ENCODE data around the gene MYLK.

Gene MYLK

DNA sequence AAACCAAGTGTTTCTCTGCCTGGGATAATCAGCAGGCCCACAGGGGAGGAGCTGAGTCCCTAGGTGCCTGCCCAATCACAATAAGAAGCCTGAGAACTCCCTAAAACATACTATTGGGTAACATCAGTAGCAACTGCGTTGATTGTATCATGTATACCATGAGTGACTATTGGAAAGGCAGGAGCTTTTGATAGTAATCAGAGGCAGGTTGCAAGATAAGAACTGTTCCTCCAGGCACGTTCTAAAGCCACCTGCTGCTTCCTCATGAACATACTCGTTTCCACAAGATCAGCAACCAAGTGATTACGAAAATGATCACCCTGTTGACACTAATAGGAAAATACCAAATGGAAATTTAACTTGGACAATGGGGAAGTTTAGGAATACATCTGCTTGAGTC is 6.7 kb downstream of the MYLK start:
- DNase-seq (ENCODE audit: extremely low read depth in 1 of 2, low read depth in 1 of 2), result no peak

DNA sequence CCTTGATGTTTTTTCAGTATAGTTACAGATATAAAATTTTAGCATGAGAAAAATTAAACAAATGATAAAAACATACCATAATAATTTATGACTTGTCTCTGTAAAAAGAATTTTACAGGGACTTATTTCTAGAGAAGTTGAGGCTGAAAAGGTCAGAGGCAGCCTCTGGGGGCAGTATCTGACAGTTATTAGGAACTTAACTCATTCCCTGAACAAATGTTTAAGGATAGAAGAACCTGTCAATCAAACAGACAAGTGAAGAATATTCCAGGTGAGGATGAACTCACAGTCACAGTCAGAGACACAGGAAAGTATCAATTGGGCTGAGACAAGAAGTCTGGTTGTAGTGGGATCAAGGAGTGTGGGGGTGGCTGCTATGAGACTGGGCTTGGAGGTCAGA is 7.3 kb downstream of the MYLK start:
- DNase-seq (ENCODE audit: extremely low read depth in 1 of 2, low read depth in 1 of 2), result no peak

DNA sequence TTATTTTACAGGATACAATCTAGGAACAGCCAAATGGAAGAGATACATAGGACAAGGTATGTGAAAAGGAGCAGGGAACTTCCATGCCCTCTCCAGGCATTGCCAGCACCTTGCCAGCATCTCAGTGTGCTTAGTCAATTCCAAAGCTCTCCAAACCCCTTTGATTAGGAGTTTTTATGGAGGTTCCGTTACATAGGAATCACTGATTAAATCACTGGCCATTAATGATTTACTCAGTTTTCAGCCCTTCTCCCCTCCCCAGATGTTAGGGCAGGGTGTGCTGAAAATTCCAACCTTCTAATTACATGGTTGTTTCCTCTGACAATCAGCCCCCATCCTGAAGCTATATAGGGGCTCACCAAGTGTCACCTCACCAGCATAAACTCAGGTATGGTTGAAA is 11.5 kb downstream of the MYLK start:
- DNase-seq (ENCODE audit: extremely low read depth in 1 of 2, low read depth in 1 of 2), result no peak

DNA sequence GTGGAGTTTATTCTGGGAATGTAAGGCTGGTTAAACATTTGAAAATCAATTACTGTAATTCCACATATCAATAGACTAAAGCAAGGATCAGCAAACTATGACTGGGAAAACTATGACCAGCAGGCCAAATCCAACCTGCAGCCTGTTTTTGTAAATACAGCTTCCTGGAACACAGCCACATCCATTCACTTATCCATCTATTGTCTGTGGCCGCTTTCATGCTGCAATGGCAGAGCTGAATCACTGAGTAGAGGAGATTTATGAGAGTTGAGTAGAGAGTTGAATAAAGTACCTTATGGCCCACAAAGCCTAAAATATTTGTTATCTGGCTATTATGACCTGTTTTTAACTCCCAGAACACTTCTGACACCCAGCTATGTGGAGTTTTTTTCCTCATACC is 12.2 kb downstream of the MYLK start:
- no peak for DNase-seq (ENCODE audit: extremely low read depth in 1 of 2, low read depth in 1 of 2)

DNA sequence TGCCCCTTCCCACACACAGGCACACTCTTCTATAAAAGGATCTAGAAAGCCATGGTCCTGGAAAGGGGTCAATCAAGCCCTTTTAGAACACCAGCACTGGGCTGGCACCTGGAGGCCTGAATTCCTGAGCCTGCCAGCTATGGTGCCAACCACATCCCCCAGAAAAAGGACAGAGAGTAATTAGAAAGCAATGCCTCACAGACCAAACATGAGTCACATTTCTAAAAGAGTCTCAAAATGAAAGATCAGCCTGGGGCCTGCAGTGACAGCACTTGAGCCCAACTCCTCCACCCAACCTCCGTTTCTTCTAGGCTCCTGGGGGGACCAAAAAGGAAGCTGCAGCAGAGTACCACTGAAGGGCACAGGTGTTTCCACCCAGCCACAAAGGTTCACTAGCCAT is 14.1 kb downstream of the MYLK start:
- DNase-seq (ENCODE audit: extremely low read depth in 1 of 2, low read depth in 1 of 2), result no peak

DNA sequence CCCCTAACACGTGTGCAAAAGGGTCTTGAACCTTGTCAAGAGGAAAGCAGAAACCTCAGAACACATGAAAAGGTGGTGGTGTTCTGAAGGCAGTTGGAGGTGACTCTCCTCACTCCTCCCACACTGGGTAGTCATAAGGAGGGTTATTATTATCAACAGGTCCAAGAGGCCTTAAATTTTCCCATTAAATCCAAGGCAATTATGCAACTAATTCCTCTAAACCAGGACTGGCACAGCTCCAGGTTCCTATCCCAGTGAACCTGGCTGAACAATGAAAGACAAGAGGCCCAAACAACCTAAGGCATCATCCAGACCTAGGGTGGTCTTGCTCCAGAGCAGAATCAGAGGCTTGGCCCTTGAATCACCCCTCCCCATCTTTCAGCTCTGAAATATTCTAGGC is 15.0 kb downstream of the MYLK start:
- no peak for DNase-seq (ENCODE audit: extremely low read depth in 1 of 2, low read depth in 1 of 2)

DNA sequence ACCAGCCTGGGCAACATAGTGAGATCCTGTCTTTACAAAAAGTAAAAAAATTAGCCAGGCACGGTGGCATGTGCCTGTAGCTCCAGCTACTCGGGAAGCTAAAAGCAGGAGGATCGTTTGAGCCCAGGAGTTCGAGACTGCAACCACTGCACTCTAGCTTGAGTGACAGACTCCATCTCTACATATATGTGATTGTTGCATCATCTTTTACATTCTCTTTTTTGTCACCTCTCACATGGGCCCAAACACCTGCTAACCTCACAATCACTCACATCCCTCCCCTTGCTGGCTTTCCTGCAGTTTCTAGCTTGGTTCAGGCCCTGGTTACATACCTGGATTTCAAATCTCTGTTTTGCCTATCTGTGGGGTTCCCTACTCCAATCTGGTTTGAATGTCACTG is 19.4 kb downstream of the MYLK start:
- DNase-seq (ENCODE audit: extremely low read depth in 1 of 2, low read depth in 1 of 2), result no peak

DNA sequence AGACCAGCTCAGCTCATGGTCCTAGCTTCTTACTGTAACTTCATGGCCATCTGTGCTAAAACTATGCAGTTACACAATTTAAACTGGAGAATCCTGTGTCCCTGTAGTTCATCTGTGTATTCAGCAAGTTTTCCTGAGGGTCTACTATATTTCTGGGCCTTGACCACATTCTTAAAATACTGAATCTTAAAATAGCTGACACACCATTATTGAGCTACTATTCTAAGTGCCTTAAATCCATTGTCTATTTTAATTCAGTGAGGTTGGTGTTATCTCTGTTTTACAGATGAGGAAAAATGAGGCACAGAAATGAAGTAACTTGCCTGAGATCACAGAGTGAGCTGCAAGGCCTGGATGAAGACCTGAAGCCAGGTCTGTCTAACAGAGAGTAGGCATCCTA is 22.0 kb downstream of the MYLK start:
- no peak for DNase-seq (ENCODE audit: extremely low read depth in 1 of 2, low read depth in 1 of 2)

DNA sequence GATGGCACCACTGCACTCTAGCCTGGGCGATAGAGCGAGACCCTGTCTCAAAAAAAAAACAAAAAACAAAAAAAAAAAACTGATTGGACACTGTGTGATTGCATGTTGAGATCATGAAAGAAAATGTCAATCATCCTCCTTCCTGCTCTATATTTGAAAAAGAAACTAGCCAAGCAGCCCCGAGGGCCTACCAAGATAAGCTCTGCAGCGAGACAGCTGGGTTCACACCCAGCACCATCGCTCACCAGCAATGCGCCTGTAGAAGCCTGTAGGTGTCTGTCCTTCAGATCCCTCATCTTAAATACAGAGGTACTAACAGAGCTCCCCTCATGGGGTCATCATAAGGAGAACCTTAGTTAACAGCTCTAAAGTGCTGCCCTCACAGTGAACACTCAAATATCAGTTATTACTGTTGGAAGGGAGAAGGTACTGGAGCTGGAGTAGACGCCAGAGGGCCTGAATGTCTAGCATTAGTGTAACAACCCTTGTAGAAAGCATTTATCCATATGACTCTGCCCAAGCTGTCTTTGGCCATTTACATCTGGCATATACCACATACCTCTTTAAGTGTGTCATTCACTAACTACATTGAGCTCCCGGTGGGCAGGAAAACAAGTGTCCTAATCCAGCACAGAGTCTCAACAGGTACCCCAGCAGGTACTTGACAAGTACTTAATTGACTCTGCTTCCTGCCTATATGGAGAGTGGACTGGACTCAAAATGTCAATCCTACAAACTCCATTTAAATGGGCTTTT is 22.9 kb downstream of the MYLK start:
- DNase-seq (ENCODE audit: extremely low read depth in 1 of 2, low read depth in 1 of 2), result no peak

DNA sequence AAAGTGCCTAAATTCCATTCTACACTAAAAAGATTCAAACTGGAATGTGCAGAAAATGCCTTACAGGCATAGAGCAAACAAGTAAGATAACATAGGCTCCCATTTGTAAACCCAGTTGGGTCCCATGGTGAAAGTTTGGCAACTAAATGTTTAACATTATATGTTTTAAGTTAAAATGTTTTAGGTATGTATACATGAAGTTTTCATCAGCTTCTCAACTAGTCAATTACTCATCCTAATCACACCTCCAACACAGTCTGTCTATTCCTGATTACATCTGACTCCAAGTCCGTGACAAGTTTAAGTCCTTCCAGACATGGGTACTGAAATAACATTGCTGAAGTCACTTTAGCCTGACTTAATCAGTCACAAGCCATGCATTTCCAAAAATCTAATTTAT is 25.0 kb downstream of the MYLK start:
- DNase-seq (ENCODE audit: extremely low read depth in 1 of 2, low read depth in 1 of 2), result no peak

DNA sequence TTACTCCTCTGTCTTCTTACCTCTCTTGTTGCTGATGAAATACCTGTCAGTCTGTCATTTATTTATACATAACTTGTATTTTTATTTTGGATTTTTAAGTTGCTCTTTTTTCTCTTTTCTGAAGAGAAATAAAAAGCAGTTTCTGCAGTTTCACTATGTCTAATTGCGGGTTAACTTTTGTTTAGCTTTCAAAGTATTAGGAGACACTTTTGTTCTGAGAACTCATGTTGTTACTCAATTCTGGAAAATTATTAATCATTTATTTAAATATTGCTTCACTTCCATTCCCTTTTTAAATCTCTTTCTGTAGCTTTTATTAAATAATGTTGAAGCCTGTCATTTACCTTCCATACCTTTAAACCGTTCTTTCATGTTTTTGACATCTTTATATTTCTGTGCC is 29.2 kb downstream of the MYLK start:
- DNase-seq (ENCODE audit: extremely low read depth in 1 of 2, low read depth in 1 of 2), result no peak

DNA sequence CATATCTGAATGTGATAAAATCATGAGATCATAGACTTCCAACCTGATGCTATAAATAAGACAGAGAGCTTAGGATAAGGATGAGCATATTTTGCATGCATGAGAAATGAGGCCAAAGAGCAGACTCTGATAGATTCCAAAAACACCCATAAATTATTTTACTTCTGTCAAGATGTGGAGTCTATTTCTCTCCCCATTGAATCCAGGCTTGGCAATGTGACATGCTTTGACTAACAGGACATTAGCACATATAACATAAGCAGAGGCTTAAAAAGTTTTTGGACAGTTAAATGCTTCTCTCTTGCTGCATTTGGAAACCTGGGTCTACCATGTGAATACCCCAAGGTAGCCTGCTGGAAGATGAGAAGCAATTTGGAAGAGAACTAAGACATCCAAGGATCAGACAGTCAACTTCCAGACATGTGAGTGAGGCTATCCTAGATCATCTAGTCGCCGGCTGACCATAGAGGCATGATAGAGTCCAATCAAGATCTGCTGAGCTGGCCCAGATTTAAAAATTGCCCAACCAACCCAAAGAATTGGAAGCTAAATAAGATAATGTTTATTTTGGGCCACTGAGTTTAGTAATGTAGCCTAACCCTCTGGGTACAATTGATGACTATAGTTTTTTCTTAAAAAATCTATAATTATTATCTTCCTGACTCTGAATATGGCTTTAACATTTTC is 30.3 kb downstream of the MYLK start:
- DNase-seq (ENCODE audit: extremely low read depth in 1 of 2, low read depth in 1 of 2), result no peak

DNA sequence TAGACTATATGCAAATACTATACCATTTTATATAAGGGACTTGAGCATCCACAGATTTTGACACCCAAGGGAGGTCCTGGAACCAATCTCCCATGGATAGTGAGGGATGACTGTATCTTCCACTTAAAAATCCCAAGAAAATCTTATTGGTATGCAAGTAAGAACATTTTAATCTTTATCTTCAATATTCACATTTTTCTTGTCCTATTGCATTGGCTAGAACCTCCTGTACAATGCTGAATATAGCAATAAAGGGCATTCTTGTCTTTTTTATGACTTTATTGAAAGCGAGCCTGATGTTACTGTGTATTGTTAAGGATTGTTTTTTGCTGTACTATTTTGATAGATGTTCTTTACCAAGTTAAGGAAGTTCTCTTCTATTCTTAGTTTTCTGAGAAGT is 36.9 kb downstream of the MYLK start:
- no peak for DNase-seq (ENCODE audit: extremely low read depth in 1 of 2, low read depth in 1 of 2)

DNA sequence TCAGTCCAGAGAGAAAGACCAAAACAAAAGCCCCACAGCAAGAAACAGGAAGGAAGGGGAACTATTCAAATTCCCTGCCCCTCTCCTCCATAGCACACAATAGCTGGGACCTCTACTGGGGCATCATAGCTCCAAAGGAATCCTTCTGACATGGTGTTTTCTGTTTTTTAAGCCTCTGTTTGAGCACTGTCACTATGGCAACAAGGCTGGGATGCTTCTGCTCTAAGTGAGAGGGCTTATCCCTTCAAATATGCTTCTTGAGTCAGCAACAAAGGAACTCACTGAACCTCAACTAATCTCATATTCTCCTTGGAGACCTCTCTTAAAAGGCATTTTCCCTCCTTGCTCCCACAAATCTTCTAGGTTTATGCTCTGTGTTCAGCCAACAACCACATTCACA is 40.5 kb downstream of the MYLK start:
- DNase-seq (ENCODE audit: extremely low read depth in 1 of 2, low read depth in 1 of 2), result no peak

DNA sequence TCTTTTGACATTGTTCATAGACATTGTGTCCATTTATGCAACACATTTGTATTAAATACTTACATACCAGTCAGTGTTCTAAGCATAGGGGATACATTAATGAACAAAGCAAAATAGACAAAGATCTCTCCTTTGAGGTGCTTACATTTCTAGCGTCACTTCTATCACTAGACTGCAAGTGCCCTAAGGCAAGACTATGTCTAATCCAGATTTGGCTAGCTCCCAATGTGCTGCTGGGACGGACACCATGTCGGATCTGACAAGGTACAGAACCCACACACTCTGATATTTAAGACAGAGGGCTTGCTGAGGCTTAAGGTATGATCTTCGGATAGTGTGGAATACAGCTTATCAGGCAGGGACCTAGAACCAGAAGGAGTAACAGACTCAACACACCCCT is 41.4 kb downstream of the MYLK start:
- no peak for DNase-seq (ENCODE audit: extremely low read depth in 1 of 2, low read depth in 1 of 2)

DNA sequence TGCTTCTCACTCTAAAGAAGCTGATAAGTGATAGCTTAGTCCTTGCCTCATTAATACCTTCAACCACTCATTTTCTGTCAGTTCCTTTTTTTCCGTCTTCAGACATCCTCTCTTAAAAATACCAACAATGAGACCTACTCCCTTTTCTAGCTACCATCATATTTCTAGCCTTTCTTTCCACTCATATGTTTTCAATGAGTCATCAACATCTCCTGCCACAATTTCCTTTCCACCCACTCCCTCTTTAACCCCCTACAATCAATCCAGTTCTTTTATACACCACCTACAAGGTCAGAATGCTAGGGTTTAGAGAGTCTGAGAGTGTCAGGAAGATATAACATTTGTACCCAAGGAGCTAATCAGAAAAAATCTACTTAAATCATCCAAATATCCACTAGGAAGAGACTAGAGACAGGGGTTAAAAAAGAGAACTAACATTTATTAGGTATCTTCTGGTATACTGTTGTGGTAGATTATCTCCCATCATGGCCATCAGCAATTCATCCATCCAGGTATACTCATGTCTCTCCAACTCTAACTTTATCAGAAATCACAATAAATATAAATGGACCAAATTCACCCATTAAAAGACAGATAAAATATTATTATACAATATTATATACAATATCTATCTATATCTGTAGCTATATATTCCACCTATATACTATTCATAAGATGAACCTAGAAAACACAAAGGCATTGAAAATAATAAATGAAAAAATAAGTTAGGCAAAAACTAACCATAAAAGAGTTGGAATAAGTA is 42.5 kb downstream of the MYLK start:
- no peak for DNase-seq (ENCODE audit: extremely low read depth in 1 of 2, low read depth in 1 of 2)

DNA sequence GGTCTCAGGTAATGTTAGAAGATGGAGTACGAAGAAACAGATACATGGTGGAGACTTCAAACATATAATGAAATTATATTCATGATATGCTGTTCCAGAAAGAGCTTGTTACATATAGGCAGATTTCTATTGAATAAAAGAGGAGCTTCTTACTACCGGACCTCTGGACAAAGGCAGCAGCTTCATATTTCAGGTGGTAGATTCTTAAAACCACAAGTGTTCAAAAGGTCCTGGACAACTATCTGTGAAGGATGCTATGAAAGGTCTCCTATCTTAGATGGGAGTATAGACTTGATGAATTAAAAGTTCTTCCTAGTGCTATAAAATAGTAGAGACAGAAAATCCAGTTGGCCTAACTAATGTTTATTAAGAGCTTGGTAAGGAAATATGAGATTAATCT is 43.2 kb downstream of the MYLK start:
- no peak for DNase-seq (ENCODE audit: extremely low read depth in 1 of 2, low read depth in 1 of 2)

DNA sequence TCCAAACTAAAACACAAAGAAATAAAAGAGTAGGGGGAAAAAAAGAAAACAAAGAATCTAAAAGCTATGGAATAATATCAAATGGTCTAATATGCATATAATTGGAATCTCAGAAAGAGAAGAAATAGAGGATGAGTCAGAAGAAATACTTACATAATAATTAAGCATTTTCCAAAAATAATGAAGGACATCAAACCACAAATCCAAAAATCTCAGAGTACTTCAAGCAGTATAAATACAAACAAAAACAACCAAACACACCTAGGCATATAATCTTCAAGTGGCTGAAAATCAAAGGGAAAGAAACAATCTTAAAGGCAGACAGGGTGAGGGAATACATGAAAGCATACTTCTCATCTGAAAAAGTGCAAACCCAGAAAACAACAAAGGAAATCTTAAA is 46.3 kb downstream of the MYLK start:
- DNase-seq (ENCODE audit: extremely low read depth in 1 of 2, low read depth in 1 of 2), result no peak

DNA sequence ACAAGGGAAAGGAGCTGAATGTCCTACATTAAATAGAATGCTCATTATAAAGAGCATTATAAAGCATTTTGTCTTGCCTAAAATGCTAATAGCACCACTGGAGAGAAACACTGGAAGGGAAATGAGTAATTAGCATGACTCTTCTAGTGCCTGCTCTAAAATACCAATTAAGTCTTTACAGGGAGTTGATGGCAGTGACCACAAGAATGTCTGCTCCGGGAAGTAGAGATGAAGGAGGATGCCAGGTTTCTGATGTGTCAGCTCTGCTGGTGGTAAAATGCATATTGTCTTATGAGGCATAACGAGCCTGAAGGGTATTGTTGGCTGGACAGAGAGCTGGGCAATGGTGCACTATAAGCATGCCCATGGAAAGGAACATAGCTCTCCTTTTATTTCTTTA is 49.5 kb downstream of the MYLK start:
- DNase-seq (ENCODE audit: extremely low read depth in 1 of 2, low read depth in 1 of 2), result no peak

DNA sequence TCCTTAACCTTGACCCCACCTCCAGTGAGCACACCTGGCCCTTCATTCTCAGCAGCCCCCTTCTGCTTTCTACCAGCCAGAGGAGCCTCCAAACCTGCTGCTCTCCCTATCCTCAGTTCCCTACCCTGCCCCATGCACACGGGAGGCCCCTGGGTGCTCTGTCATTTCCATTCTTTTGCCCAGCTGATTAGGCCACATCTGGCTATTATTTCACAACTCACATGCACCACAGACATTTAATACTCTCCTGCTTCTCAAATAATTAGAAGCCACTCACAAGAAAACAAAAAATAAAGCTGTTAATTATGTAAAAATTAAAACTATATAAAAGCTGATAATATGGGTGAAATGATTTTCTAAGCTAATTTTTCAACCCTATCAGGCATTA is 50.7 kb downstream of the MYLK start:
- DNase-seq (ENCODE audit: extremely low read depth in 1 of 2, low read depth in 1 of 2), result no peak

DNA sequence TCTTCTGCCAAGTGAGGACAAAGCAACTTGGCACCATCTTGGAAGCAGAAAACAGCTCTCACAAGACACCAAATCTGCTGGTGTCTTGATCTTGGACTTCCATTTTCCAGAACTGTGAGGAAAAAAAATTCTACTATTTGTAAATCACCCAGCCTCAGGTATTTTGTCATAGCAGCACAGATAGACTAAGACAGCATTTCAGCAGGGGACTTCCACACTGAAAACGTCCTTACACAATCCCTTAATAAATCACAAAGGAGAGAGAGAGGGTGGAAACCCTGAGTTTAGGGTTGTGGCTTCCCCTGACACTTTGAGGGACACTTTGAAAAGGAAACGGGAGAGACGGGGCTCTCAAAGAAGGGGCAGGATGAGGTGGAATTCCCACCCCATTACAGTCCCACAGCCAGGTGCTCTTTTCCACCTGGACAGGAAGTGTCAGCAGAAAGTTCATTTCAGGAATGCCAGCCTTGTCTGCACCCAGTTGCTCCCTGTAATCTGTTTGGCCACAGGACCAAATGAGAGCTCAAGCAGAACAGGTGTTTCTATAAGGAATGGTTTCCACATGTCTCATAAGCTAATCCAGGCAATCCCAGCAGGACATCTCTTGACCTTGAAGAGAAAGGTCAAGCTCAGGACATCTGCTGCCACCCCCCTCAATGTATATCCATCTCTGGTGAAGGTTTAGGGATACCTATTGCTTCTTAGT is 51.3 kb downstream of the MYLK start:
- no peak for DNase-seq (ENCODE audit: extremely low read depth in 1 of 2, low read depth in 1 of 2)

DNA sequence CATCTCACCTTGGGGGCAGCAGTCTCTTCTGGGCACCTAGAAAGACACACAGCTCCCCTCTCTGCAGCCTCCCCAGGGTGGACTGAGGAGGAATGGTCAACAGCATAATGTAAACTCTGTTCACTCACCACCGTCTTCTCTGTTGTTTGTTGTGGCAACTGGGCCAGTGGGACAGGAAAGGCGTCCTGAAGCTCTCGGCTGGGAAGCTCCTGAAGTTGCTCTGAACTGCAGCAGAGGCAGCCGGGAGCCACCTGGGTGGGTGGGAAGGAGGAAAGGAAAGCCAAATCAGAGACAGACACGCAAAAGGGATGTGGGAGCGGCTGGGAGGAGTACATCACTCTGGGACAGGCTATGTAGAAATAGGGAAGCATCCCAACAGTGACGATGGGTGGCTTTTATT is 52.7 kb downstream of the MYLK start:
- no peak for DNase-seq (ENCODE audit: extremely low read depth in 1 of 2, low read depth in 1 of 2)
